OCI-LY1 (cell line): ENCODE results near the gene CTTNBP2NL.

Source experiments
- H2AFZ ChIP-seq: fragments of 200-600 bp; sonication (generic), shearing (Covaris generic); 2 replicates; pipeline ENCODE4 v1.6.0; 2014; ENCODE audit warnings: antibody characterized with exemption, mild to moderate bottlenecking, low read length
- H3F3A ChIP-seq: fragments of 200-600 bp; sonication (generic), shearing (Covaris generic); 2 replicates; pipeline ENCODE4 v1.6.0; 2014; ENCODE audit warnings: mild to moderate bottlenecking, antibody characterized with exemption, low read length, moderate library complexity; ENCODE audit not compliant: insufficient read depth
- H3K27ac ChIP-seq: fragments of 200-600 bp; sonication (generic); 2 replicates; pipeline ENCODE4 v1.5.1; 2014; ENCODE audit warnings: low read length, mixed run types, mild to moderate bottlenecking, low read depth; ENCODE audit not compliant: poor library complexity, severe bottlenecking
- H3K27me3 ChIP-seq: fragments of 200-600 bp; sonication (generic); 2 replicates; pipeline ENCODE4 v1.6.0; 2014; ENCODE audit warnings: antibody characterized with exemption, mild to moderate bottlenecking, low read length, moderate library complexity; ENCODE audit not compliant: insufficient read depth
- H3K36me3 ChIP-seq: fragments of 200-600 bp; sonication (generic); 2 replicates; pipeline ENCODE4 v1.6.1; 2014; ENCODE audit warnings: mild to moderate bottlenecking, antibody characterized with exemption, low read length, moderate library complexity, mixed read lengths; ENCODE audit not compliant: insufficient read depth
- H3K4me1 ChIP-seq: fragments of 200-600 bp; sonication (generic); 2 replicates; pipeline ENCODE4 v1.5.1; 2014; ENCODE audit warnings: mild to moderate bottlenecking, low read length, moderate library complexity; ENCODE audit not compliant: insufficient read depth, severe bottlenecking
- H3K4me2 ChIP-seq: fragments of 200-600 bp; sonication (generic), shearing (Covaris generic); 2 replicates; pipeline ENCODE4 v1.6.1; 2014; ENCODE audit warnings: low read length
- H3K4me3 ChIP-seq: fragments of 200-600 bp; sonication (generic); 2 replicates; pipeline ENCODE4 v1.5.1; 2014; ENCODE audit warnings: low read length, low read depth, mild to moderate bottlenecking, mixed read lengths; ENCODE audit not compliant: poor library complexity, severe bottlenecking
- H3K79me2 ChIP-seq: fragments of 200-600 bp; shearing (Covaris generic); 2 replicates; pipeline ENCODE4 v1.6.1; 2016; ENCODE audit warnings: mixed run types, low read length, mixed read lengths; ENCODE audit not compliant: insufficient read depth
- H3K9ac ChIP-seq: fragments of 200-600 bp; sonication (generic), shearing (Covaris generic); 2 replicates; pipeline ENCODE4 v1.6.1; 2014; ENCODE audit warnings: mild to moderate bottlenecking, low read length, mixed read lengths
- H3K9me2 ChIP-seq: fragments of 200-600 bp; sonication (generic), shearing (Covaris generic); 2 replicates; pipeline ENCODE4 v1.6.1; 2014; ENCODE audit warnings: low read depth, mild to moderate bottlenecking, low read length, mixed read lengths
- H3K9me3 ChIP-seq: fragments of 200-600 bp; shearing (Covaris generic); 2 replicates; pipeline ENCODE4 v1.6.1; 2014; ENCODE audit warnings: low read length, mixed read lengths
- H4K20me1 ChIP-seq: fragments of 200-600 bp; sonication (generic), shearing (Covaris generic); 2 replicates; pipeline ENCODE4 v1.6.0; 2016; ENCODE audit warnings: mild to moderate bottlenecking, low read length; ENCODE audit not compliant: insufficient read depth
- CTCF ChIP-seq: fragments of 200-600 bp; sonication (generic), shearing (Covaris generic); IDR thresholded peaks from 2 replicates; pipeline ENCODE4 v1.5.1; 2017; ENCODE audit warnings: mild to moderate bottlenecking, antibody characterized with exemption, low read length, moderate library complexity, mixed read lengths
- EZH2 ChIP-seq: fragments of 200-600 bp; sonication (generic), shearing (Covaris generic); IDR thresholded peaks from 2 replicates; pipeline ENCODE4 v1.8.0; 2017; ENCODE audit warnings: borderline replicate concordance, mixed run types, mild to moderate bottlenecking, antibody characterized with exemption, low read length, moderate library complexity, mixed read lengths

CTTNBP2NL gene

DNA sequence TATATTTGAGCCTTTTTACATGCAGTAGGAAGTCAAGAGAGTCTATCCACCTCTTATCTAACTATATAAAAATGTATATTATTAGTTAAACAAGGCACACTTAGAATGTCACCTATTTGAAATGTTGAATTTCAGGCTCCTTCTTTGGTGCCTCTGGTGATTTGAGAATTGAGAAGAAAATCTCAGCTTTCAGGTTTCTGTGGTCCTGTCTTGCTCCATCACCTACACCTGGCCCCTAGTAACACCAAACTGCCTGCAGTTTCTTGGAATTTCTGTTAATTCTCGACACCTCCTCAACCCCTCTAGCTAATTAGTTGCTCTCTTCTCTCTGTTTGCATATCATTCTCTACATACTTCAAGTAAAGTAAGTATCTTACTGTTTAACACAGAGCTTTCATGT lies 57.9 kb downstream of the CTTNBP2NL start:
- H3K9me3 ChIP-seq, result no peaks in the 10 kb centered on the region
- no peak overlapping the region for H3K27ac ChIP-seq
- H3K9me2 ChIP-seq, result no peaks in the 10 kb centered on the region
- no peaks in the 10 kb centered on the region for H3K4me1 ChIP-seq
- H3K27me3 ChIP-seq, result no peaks in the 10 kb centered on the region
- H3K4me3 ChIP-seq, result no peak overlapping the region
- no peaks in the 10 kb centered on the region for H4K20me1 ChIP-seq
- H3K79me2 ChIP-seq, result no peaks in the 10 kb centered on the region
- TF ChIP-seq CTCF (no peak), EZH2 (no peak)
- H3K9ac ChIP-seq, result no peak overlapping the region
- no peak overlapping the region for H3K4me2 ChIP-seq
- H2AFZ ChIP-seq, result no peak overlapping the region
- H3F3A ChIP-seq, result no peaks in the 10 kb centered on the region
- H3K36me3 ChIP-seq, result no peaks in the 10 kb centered on the region

DNA sequence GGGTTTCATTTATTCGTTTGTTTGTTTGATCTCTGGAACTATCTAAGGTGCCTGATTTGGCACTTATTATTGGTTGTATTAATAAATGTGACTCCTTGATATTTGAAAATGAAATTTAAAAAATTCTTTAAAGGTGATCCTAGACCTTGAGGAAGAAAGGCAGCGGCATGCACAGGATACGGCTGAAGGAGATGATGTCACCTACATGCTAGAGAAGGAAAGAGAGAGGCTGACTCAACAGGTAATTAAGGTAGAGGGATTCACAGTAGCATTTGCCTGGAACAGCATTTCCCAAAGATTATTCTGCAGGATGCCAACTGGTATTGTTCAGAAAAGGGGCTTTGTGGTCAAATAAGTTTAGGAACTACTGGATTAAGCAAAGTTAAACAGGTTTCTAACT lies 58.3 kb downstream of the CTTNBP2NL start:
- Histone ChIP-seq H3K4me2 (no peak overlapping the region), H3K4me3 (no peak overlapping the region), H3K36me3 (no peaks in the 10 kb centered on the region), H4K20me1 (no peaks in the 10 kb centered on the region), H3K9me2 (no peaks in the 10 kb centered on the region), H3K27ac (no peak overlapping the region), H3K4me1 (no peaks in the 10 kb centered on the region), H2AFZ (no peak overlapping the region), H3K9me3 (no peaks in the 10 kb centered on the region), H3K27me3 (no peaks in the 10 kb centered on the region), H3F3A (no peaks in the 10 kb centered on the region), H3K79me2 (no peaks in the 10 kb centered on the region), H3K9ac (no peak overlapping the region)
- TF ChIP-seq EZH2, result no peak
- TF ChIP-seq CTCF, result no peak

- H3K4me3 ChIP-seq, result no peak overlapping the region
- no peaks in the 10 kb centered on the region for H3K9me3 ChIP-seq
- H3K9ac ChIP-seq, result no peak overlapping the region
- no peaks in the 10 kb centered on the region for H3K36me3 ChIP-seq
- H2AFZ ChIP-seq, result no peak overlapping the region
- H3K4me1 ChIP-seq, result peaks cover under 1% of the 10 kb centered on the region
- H3F3A ChIP-seq, result no peaks in the 10 kb centered on the region
- H4K20me1 ChIP-seq, result no peaks in the 10 kb centered on the region
- no peaks in the 10 kb centered on the region for H3K27me3 ChIP-seq
- no peaks in the 10 kb centered on the region for H3K79me2 ChIP-seq
- H3K4me2 ChIP-seq, result no peak overlapping the region
- no peak for TF ChIP-seq EZH2
- TF ChIP-seq CTCF, result no peak
- no peak overlapping the region for H3K27ac ChIP-seq
- H3K9me2 ChIP-seq, result no peaks in the 10 kb centered on the region
These were observed 61.2 kb downstream of the CTTNBP2NL start for GRCh38 chr1:112457241-112457640.
